Measurements from ENCODE around the gene PLXNB3. TPM values are rescaled to one million over a fixed set of nuclear protein-coding genes. Genes with fewer than 3 reads are reported as not detected.
A peak's percentile ranks its signal among the peaks of the same experiment; 100 is the strongest.

Gene PLXNB3
- total RNA-seq, 3 donors from 2014 or later (not counting 1 experiment from before 2014, with no cell fraction given) = 1.2 to 1.3 TPM; not detected in 1

DNA sequence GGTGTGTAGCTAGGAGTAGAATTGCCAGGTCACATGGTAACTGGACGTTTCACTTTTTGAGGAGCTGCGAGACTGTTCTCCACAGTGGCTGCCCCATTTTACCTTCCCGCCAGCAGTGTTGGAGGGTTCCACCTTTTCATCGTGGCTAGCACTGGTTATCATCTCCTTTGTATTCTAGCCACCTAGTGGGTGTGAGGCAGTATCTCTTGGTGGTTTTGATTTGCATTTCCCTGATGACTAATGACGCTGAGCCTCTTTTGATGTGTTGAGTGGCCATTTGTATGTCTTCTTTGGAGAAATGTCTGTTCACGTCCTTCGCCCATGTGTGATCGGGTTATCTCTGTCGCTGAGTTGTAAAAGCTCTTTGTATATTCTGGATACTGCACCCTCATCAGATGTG, 28.8 kb upstream of the PLXNB3 start:
- WGBS (ENCODE audit: insufficient coverage) = 53% methylated on average over 9 of the region's 9 CpGs
- Mint-ChIP-seq H3K27me3 (ENCODE audit: low read depth in 2 of 2) (no peaks in the 10 kb centered on the region), H3K4me3 (no peak overlapping the region), H3K4me1 (peaks cover 10 to 21% of the 10 kb centered on the region in 2 donors), H3K27ac (peak overlapping the region in 1 of 2 donors; percentile 22), H3K9me3 (no peaks in the 10 kb centered on the region), H3K36me3 (no peaks in the 10 kb centered on the region)
- peak; percentile 66 to 94 (median 85) for ATAC-seq
- peak in 1 of 2 donors; percentile 53 for DNase-seq
- Histone ChIP-seq H3K9me3 (ENCODE audit: control insufficient read depth, insufficient read depth, low read length) (no peaks in the 10 kb centered on the region), H3K36me3 (ENCODE audit: control insufficient read depth, insufficient read depth, low read length) (peaks cover 8% of the 10 kb centered on the region), H3K4me3 (ENCODE audit: low read length) (no peak overlapping the region), H3K27ac (ENCODE audit: low read length) (no peak overlapping the region), H3K4me1 (ENCODE audit: control insufficient read depth, insufficient read depth, low read length) (peaks cover 11% of the 10 kb centered on the region), H3K27me3 (ENCODE audit: control insufficient read depth, insufficient read depth, low read length) (no peaks in the 10 kb centered on the region)
- TF ChIP-seq, protein P1, sequence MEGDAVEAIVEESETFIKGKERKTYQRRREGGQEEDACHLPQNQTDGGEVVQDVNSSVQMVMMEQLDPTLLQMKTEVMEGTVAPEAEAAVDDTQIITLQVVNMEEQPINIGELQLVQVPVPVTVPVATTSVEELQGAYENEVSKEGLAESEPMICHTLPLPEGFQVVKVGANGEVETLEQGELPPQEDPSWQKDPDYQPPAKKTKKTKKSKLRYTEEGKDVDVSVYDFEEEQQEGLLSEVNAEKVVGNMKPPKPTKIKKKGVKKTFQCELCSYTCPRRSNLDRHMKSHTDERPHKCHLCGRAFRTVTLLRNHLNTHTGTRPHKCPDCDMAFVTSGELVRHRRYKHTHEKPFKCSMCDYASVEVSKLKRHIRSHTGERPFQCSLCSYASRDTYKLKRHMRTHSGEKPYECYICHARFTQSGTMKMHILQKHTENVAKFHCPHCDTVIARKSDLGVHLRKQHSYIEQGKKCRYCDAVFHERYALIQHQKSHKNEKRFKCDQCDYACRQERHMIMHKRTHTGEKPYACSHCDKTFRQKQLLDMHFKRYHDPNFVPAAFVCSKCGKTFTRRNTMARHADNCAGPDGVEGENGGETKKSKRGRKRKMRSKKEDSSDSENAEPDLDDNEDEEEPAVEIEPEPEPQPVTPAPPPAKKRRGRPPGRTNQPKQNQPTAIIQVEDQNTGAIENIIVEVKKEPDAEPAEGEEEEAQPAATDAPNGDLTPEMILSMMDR (IDR thresholded peaks at IDR 0.05) = no peak
- intact Hi-C loops (cut with micrococcal nuclease) = no loop called here

DNA sequence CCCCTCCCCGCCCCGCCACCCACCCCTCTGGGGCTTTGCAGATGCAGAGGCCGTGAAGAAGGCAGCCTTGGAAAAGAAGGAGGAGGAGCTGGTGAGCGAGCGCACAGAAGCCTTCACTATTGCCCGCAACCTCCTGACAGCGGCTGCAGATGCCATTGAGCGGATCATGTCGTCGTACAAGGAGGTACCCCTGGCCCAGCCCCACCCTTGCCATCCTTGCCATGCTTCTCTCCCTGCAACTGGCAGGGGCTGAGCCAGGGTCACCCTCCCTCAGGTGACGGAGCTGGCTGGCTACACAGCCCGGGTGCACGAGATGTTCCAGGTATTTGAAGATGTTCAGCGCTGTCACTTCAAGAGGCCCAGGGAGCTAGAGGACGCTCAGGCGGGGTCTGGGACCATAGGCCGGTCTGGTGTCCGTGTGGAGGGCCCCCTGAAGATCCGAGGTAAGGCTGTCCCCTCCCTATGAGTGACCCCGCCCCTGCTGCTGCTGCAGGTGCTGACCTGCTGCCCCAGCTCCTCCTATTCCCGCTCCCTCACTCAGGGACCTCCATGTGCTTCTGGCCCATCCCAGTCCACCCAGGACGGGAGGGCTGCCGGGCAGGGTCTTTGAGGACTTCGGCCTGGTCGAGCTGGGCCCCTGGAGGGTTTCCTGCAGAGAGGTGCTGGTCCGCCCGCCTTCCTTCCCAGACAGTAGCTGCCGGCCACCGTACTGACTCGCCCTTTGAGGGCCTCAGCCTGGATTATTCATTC, 27.8 kb upstream of the PLXNB3 start:
- DNase-seq (no peak), ATAC-seq (no peak)
- H3K4me1 ChIP-seq (ENCODE audit: control insufficient read depth, insufficient read depth, low read length) = peaks cover 12% of the 10 kb centered on the region
- Mint-ChIP-seq H3K27ac (no peak overlapping the region), H3K36me3 (no peaks in the 10 kb centered on the region), H3K4me1 (peaks cover 10 to 17% of the 10 kb centered on the region in 2 donors), H3K9me3 (no peaks in the 10 kb centered on the region), H3K27me3 (ENCODE audit: low read depth in 2 of 2) (no peaks in the 10 kb centered on the region), H3K4me3 (no peak overlapping the region)
- 97% methylated on average over 30 of the region's 30 CpGs for WGBS (ENCODE audit: insufficient coverage)
- TF ChIP-seq, protein P1 (IDR thresholded peaks at IDR 0.05) = no peak
- no peak overlapping the region for H3K27ac ChIP-seq (ENCODE audit: low read length)
- H3K27me3 ChIP-seq (ENCODE audit: control insufficient read depth, insufficient read depth, low read length) = no peaks in the 10 kb centered on the region
- peaks cover 8% of the 10 kb centered on the region for H3K36me3 ChIP-seq (ENCODE audit: control insufficient read depth, insufficient read depth, low read length)
- intact Hi-C loops (cut with micrococcal nuclease) = no loop called here
- H3K4me3 ChIP-seq (ENCODE audit: low read length) = no peak overlapping the region
- no peaks in the 10 kb centered on the region for H3K9me3 ChIP-seq (ENCODE audit: control insufficient read depth, insufficient read depth, low read length)

- Histone ChIP-seq H3K4me3 (ENCODE audit: low read length) (no peak overlapping the region), H3K36me3 (ENCODE audit: control insufficient read depth, insufficient read depth, low read length) (peaks cover 8% of the 10 kb centered on the region), H3K4me1 (ENCODE audit: control insufficient read depth, insufficient read depth, low read length) (peaks cover 12% of the 10 kb centered on the region), H3K27ac (ENCODE audit: low read length) (no peak overlapping the region), H3K27me3 (ENCODE audit: control insufficient read depth, insufficient read depth, low read length) (no peaks in the 10 kb centered on the region), H3K9me3 (ENCODE audit: control insufficient read depth, insufficient read depth, low read length) (no peaks in the 10 kb centered on the region)
- H3K9me3 Mint-ChIP-seq = no peaks in the 10 kb centered on the region
- no peak overlapping the region for H3K27ac Mint-ChIP-seq
- intact Hi-C loops (cut with micrococcal nuclease) = no loop called here
- WGBS (ENCODE audit: insufficient coverage) = 98% methylated on average over 11 of the region's 15 CpGs
- peaks cover 10 to 11% of the 10 kb centered on the region in 2 donors for H3K4me1 Mint-ChIP-seq
- no peaks in the 10 kb centered on the region for H3K36me3 Mint-ChIP-seq
- ATAC-seq (no peak), DNase-seq (no peak)
- TF ChIP-seq, protein P1 (IDR thresholded peaks at IDR 0.05) = no peak
- no peaks in the 10 kb centered on the region for H3K27me3 Mint-ChIP-seq (ENCODE audit: low read depth in 2 of 2)
- H3K4me3 Mint-ChIP-seq = no peak overlapping the region
Observed at GRCh38 chrX:153736871-153737441, 27.1 kb upstream of the PLXNB3 start.

Data from natural killer cell (primary cell).